Astrocyte of the cerebellum (primary cell): ENCODE measurements around the gene ERF.

Source experiments
- DNase-seq: peaks from one replicate; pipeline ENCODE4 v3.0.0-alpha.2; 2011; ENCODE audit warnings: low read depth
- H3K4me3 ChIP-seq: 2 replicates; pipeline ENCODE4 v1.5.1; 2011; ENCODE audit warnings: mild to moderate bottlenecking, low read depth, low read length, moderate library complexity
- in situ Hi-C: cut with HindIII; loops from 2 replicates; pipeline ENCODE4 v1.10.0; 2017; ENCODE audit warnings: low sequenced_read_pairs
- TF ChIP-seq, protein P1 (sequence below): IDR thresholded peaks from 2 replicates; pipeline ENCODE4 v1.5.1; 2012; ENCODE audit warnings: low read length, low read depth, moderate library complexity, mild to moderate bottlenecking; ENCODE audit errors: missing control alignments

Gene ERF

GRCh38 chr19:42230571-42230970 is 24.4 kb downstream of the ERF start:
- no peak overlapping the region for H3K4me3 ChIP-seq
- DNase-seq, result no peak
- TF ChIP-seq, protein P1, sequence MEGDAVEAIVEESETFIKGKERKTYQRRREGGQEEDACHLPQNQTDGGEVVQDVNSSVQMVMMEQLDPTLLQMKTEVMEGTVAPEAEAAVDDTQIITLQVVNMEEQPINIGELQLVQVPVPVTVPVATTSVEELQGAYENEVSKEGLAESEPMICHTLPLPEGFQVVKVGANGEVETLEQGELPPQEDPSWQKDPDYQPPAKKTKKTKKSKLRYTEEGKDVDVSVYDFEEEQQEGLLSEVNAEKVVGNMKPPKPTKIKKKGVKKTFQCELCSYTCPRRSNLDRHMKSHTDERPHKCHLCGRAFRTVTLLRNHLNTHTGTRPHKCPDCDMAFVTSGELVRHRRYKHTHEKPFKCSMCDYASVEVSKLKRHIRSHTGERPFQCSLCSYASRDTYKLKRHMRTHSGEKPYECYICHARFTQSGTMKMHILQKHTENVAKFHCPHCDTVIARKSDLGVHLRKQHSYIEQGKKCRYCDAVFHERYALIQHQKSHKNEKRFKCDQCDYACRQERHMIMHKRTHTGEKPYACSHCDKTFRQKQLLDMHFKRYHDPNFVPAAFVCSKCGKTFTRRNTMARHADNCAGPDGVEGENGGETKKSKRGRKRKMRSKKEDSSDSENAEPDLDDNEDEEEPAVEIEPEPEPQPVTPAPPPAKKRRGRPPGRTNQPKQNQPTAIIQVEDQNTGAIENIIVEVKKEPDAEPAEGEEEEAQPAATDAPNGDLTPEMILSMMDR, result no peak
- in situ Hi-C loops, result no loop called here

GRCh38 chr19:42229855-42230351 is 25.0 kb downstream of the ERF start:
- TF ChIP-seq, protein P1, result no peak
- DNase-seq, result no peak
- H3K4me3 ChIP-seq, result no peak overlapping the region
- in situ Hi-C loops, result no loop called here

DNA sequence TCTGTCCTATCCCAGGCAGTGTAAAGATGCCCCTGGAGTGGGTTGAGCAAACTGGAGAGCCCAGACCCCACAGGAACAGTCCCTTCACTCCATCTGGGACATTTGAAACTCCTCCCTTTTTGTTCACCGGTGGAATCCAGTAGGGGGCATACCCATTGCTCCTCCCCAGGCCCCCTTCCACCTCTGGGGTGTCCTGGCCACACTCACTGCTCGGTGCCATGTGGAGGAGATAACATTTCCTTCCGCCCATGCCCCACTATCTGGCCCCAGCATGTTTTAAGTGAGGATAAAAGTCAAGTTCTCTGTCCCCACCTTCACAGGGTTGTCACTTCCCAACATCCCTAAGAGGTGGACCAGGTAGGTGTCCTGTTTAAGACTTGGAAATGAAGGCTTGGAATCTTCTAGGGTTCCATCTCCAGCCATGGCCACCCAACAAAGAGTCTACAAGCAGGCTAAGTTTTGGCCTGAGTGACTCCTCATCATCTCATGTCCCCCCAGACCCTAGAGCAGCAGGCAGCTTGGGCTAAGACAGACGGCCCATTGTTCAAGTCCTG is 25.6 kb downstream of the ERF start:
- no peak for DNase-seq
- in situ Hi-C loops, result no loop called here
- TF ChIP-seq, protein P1, result no peak
- H3K4me3 ChIP-seq, result no peak overlapping the region

GRCh38 chr19:42228641-42229040 is 26.3 kb downstream of the ERF start:
- H3K4me3 ChIP-seq, result no peak overlapping the region
- TF ChIP-seq, protein P1, result no peak
- in situ Hi-C loops, result no loop called here
- DNase-seq, result no peak

- no peak for DNase-seq
- in situ Hi-C loops, result no loop called here
- no peak overlapping the region for H3K4me3 ChIP-seq
- TF ChIP-seq, protein P1, result no peak
These were observed 28.0 kb downstream of the ERF start for GRCh38 chr19:42226886-42227285.

- no peak overlapping the region for H3K4me3 ChIP-seq
- DNase-seq, result no peak
These were observed 29.1 kb downstream of the ERF start for GRCh38 chr19:42225718-42226292.

More at GRCh38 chr19:42225718-42226292, 29.1 kb downstream of the ERF start:
- TF ChIP-seq, protein P1, result no peak
- in situ Hi-C loops, result no loop called here
